Kidney epithelial cell (primary cell): ENCODE results near the gene BPIFA1. TPM values are rescaled to one million over a fixed set of nuclear protein-coding genes. Genes with fewer than 3 reads are reported as not detected.

Experiments used
- DNase-seq: peaks from one replicate; pipeline ENCODE4 v3.0.0-alpha.2; 2010; ENCODE audit warnings: low read depth
- H3K27me3 ChIP-seq: 2 replicates; pipeline ENCODE4 v1.6.0; 2011; ENCODE audit warnings: low read length; ENCODE audit not compliant: control insufficient read depth, insufficient read depth
- H3K36me3 ChIP-seq: 2 replicates; pipeline ENCODE4 v1.5.1; 2011; ENCODE audit warnings: low read length; ENCODE audit not compliant: control insufficient read depth, insufficient read depth
- H3K4me3 ChIP-seq: 2 replicates; pipeline ENCODE4 v1.5.1; 2011; ENCODE audit warnings: low read depth, mild to moderate bottlenecking, control low read depth, low read length
- CTCF ChIP-seq: IDR thresholded peaks from 2 replicates; pipeline ENCODE4 v1.5.1; 2011; ENCODE audit warnings: mild to moderate bottlenecking, moderate library complexity, low read length, control low read depth, inconsistent platforms; ENCODE audit not compliant: insufficient read depth, poor library complexity, severe bottlenecking
- total RNA-seq: library from RNA; depleted of rRNA; stranded (reverse); fragments of >200 nt; gene quantifications from 2 replicates; pipeline ENCODE4 v1.2.3, GENCODE V29; 2015

Gene BPIFA1
- total RNA-seq, 1 donor from 2014 or later: not detected

- Histone ChIP-seq H3K36me3 (no peaks in the 10 kb centered on the region), H3K4me3 (no peak overlapping the region), H3K27me3 (peaks cover 6% of the 10 kb centered on the region)
- TF ChIP-seq CTCF: no peak
- no peak for DNase-seq
Observed at GRCh38 chr20:33279261-33279910, 43.6 kb downstream of the BPIFA1 start.

- no peak for DNase-seq
- no peaks in the 10 kb centered on the region for H3K36me3 ChIP-seq
- H3K4me3 ChIP-seq: no peak overlapping the region
- peaks cover 9% of the 10 kb centered on the region for H3K27me3 ChIP-seq
- no peak for TF ChIP-seq CTCF
Observed at GRCh38 chr20:33280000-33280680, 44.3 kb downstream of the BPIFA1 start.

GRCh38 chr20:33280775-33281174 is 45.0 kb downstream of the BPIFA1 start:
- H3K27me3 ChIP-seq: peaks cover 9% of the 10 kb centered on the region

GRCh38 chr20:33281550-33282146 is 45.9 kb downstream of the BPIFA1 start:
- no peak overlapping the region for H3K4me3 ChIP-seq
- no peaks in the 10 kb centered on the region for H3K36me3 ChIP-seq
- DNase-seq: no peak
- no peak for TF ChIP-seq CTCF
- peaks cover 3% of the 10 kb centered on the region for H3K27me3 ChIP-seq

More at GRCh38 chr20:33280775-33281174, 45.0 kb downstream of the BPIFA1 start:
- no peak for DNase-seq
- Histone ChIP-seq H3K36me3 (no peaks in the 10 kb centered on the region), H3K4me3 (no peak overlapping the region)
- no peak for TF ChIP-seq CTCF

- Histone ChIP-seq H3K27me3 (peaks cover 3% of the 10 kb centered on the region), H3K4me3 (no peak overlapping the region), H3K36me3 (no peaks in the 10 kb centered on the region)
- DNase-seq: no peak
- TF ChIP-seq CTCF: no peak
Observed at GRCh38 chr20:33282196-33282934, 46.6 kb downstream of the BPIFA1 start.
